A549 (cell line): ENCODE data around the gene PLCD3. TPM values are rescaled to one million over a fixed set of nuclear protein-coding genes. Genes with fewer than 3 reads are reported as not detected.
A peak's percentile ranks its signal among the peaks of the same experiment; 100 is the strongest.

Experiments
- ATAC-seq, 2 experiments: fragments of 200-7000 bp in 1 of 2; fragments of >200 bp in 1 of 2; cut with Nextera tagmentation in 1 of 2; cut with Tn5 transposase in 1 of 2; 3 replicates each; pipeline versions ENCODE4 v1.8.0 to v1.9.1; 2018 to 2020; ENCODE audit warnings: mild to moderate bottlenecking in 1 of 2, moderate library complexity in 1 of 2
- CTCF ChIA-PET: fragments of 300-600 bp; sonication (Branson Sonifier 250); formaldehyde crosslinking; extraction: SDS; loops from one replicate; lab custom pipeline; 2021; ENCODE audit warnings: antibody characterized with exemption, inconsistent platforms; lab: Yijun Ruan, JAX
- POLR2A ChIA-PET: fragments of 350-600 bp; formaldehyde crosslinking; extraction: SDS; loops from one replicate; lab custom pipeline; 2021; ENCODE audit warnings: antibody characterized with exemption, inconsistent platforms; lab: Yijun Ruan, JAX
- DNase-seq, 2 experiments: peaks; one replicate each; pipeline versions ENCODE4 v3.0.0 to v3.0.0-alpha.2; 2011 to 2016; ENCODE audit warnings: low read depth in 1 of 2, low spot score in 1 of 2
- FAIRE-seq: peaks from 2 replicates; lab custom pipeline; 2011; peaks lifted over from hg19 to GRCh38; lab: Jason Lieb, UNC
- H3K27ac ChIP-seq, 2 experiments: fragments of >200 bp; sonication (Bioruptor Twin); formaldehyde crosslinking; 3 replicates each; pipeline ENCODE4 v1.5.1; 2016 to 2017
- H3K4me1 ChIP-seq: fragments of >200 bp; sonication (Bioruptor Twin); formaldehyde crosslinking; 3 replicates; pipeline ENCODE4 v1.6.1; 2016
- H3K4me2 ChIP-seq: fragments of >200 bp; sonication (Bioruptor Twin); formaldehyde crosslinking; 3 replicates; pipeline ENCODE4 v1.6.1; 2016
- H3K4me3 ChIP-seq: fragments of >200 bp; sonication (Bioruptor Twin); formaldehyde crosslinking; 3 replicates; pipeline ENCODE4 v1.5.1; 2016
- H3K9me3 ChIP-seq: fragments of >200 bp; sonication (Bioruptor Twin); formaldehyde crosslinking; 3 replicates; pipeline ENCODE4 v1.6.1; 2016
- CBX8 ChIP-seq: fragments of 200-600 bp; sonication (generic); IDR thresholded peaks from 2 replicates; pipeline ENCODE4 v1.6.1; 2016
- EHMT2 ChIP-seq: fragments of 200-600 bp; sonication (generic); IDR thresholded peaks from 2 replicates; pipeline ENCODE4 v1.6.1; 2016; ENCODE audit warnings: antibody characterized with exemption, low read depth, mild to moderate bottlenecking, moderate library complexity
- EP300 ChIP-seq, 2 experiments: fragments of >200 bp; sonication (Bioruptor Twin); formaldehyde crosslinking; IDR thresholded peaks; 2 replicates in 1 of 2; 3 replicates in 1 of 2; pipeline ENCODE4 v1.6.1; 2016 to 2017
- FOSB ChIP-seq: fragments of 250-450 bp; sonication (Bioruptor Pico); IDR thresholded peaks from 2 replicates; pipeline ENCODE4 v1.5.0; 2020; ENCODE audit warnings: mild to moderate bottlenecking, moderate library complexity
- GATA3 ChIP-seq: IDR thresholded peaks from 2 replicates; pipeline ENCODE4 v1.6.1; 2012; ENCODE audit warnings: borderline replicate concordance
- HDAC2 ChIP-seq: fragments of 200-600 bp; sonication (generic); IDR thresholded peaks from 2 replicates; pipeline ENCODE4 v1.6.1; 2016
- HEYL ChIP-seq: fragments of 250-450 bp; sonication (Bioruptor Pico); IDR thresholded peaks from 2 replicates; pipeline ENCODE4 v1.8.0; 2021; ENCODE audit warnings: mild to moderate bottlenecking, moderate library complexity
- HOXA7 ChIP-seq: fragments of 250-450 bp; sonication (Bioruptor Pico); IDR thresholded peaks from 2 replicates; pipeline ENCODE4 v1.5.0; 2020; ENCODE audit warnings: mild to moderate bottlenecking, moderate library complexity
- HOXB13 ChIP-seq: fragments of 250-450 bp; sonication (Bioruptor Pico); IDR thresholded peaks from 2 replicates; pipeline ENCODE4 v1.5.0; 2020; ENCODE audit warnings: low read depth, mild to moderate bottlenecking, moderate library complexity
- JUN ChIP-seq, 2 experiments: fragments of >200 bp; sonication (Bioruptor Twin); formaldehyde crosslinking; IDR thresholded peaks; 2 replicates in 1 of 2; 3 replicates in 1 of 2; pipeline ENCODE4 v1.6.1; 2016 to 2017
- KDM1A ChIP-seq: fragments of 200-600 bp; sonication (generic); IDR thresholded peaks from 2 replicates; pipeline ENCODE4 v1.6.1; 2016; ENCODE audit warnings: low read depth, mild to moderate bottlenecking
- KDM5A ChIP-seq: fragments of 200-600 bp; sonication (generic); IDR thresholded peaks from 2 replicates; pipeline ENCODE4 v1.6.1; 2016; ENCODE audit warnings: antibody characterized with exemption, mild to moderate bottlenecking
- MAFK ChIP-seq: fragments of 450-650 bp; IDR thresholded peaks from 2 replicates; pipeline ENCODE4 v1.6.1; 2014; ENCODE audit not compliant: partially characterized antibody
- MYC ChIP-seq: IDR thresholded peaks from 2 replicates; pipeline ENCODE4 v1.6.1; 2012; ENCODE audit warnings: mild to moderate bottlenecking, inconsistent platforms, low read length, improper control_type of control experiment, borderline replicate concordance
- NPAS2 ChIP-seq: fragments of 250-450 bp; sonication (Bioruptor Pico); IDR thresholded peaks from 2 replicates; pipeline ENCODE4 v1.8.0; 2022; ENCODE audit warnings: mild to moderate bottlenecking, moderate library complexity, borderline replicate concordance
- NR3C1 ChIP-seq: fragments of >200 bp; sonication (Bioruptor Twin); formaldehyde crosslinking; IDR thresholded peaks from 3 replicates; pipeline ENCODE4 v1.6.1; 2017
- PHF8 ChIP-seq: fragments of 200-600 bp; sonication (generic); IDR thresholded peaks from 2 replicates; pipeline ENCODE4 v1.6.1; 2016; ENCODE audit warnings: low read depth, mild to moderate bottlenecking, antibody characterized with exemption, moderate library complexity, borderline replicate concordance
- RFX5 ChIP-seq: fragments of 450-650 bp; IDR thresholded peaks from 2 replicates; pipeline ENCODE4 v1.7.1; 2014; ENCODE audit warnings: antibody characterized with exemption, mild to moderate bottlenecking, moderate library complexity
- RNF2 ChIP-seq: fragments of 200-600 bp; sonication (generic); IDR thresholded peaks from 2 replicates; pipeline ENCODE4 v1.6.1; 2016; ENCODE audit warnings: low read depth, mild to moderate bottlenecking, antibody characterized with exemption, moderate library complexity, borderline replicate concordance
- SREBF2 ChIP-seq: fragments of 450-650 bp; IDR thresholded peaks from 2 replicates; pipeline ENCODE4 v1.6.1; 2014; ENCODE audit warnings: mild to moderate bottlenecking, moderate library complexity
- TFCP2L1 ChIP-seq: fragments of 250-450 bp; sonication (Bioruptor Pico); IDR thresholded peaks from 2 replicates; pipeline ENCODE4 v1.5.0; 2021; ENCODE audit warnings: mild to moderate bottlenecking
- ZC3H11A ChIP-seq: fragments of 450-650 bp; IDR thresholded peaks from 2 replicates; pipeline ENCODE4 v1.6.1; 2014; ENCODE audit warnings: antibody characterized with exemption, mild to moderate bottlenecking
- ZSCAN20 ChIP-seq: fragments of 250-450 bp; sonication (Bioruptor Pico); IDR thresholded peaks from 2 replicates; pipeline ENCODE4 v1.8.0; 2022; ENCODE audit warnings: mild to moderate bottlenecking, moderate library complexity
- WGBS: methylation state at CpG from one replicate; pipeline ENCODE4 v1.1.6; 2017; ENCODE audit errors: missing lambda C conversion rate; 5-methylcytosine and 5-hydroxymethylcytosine counted together
- polyA plus RNA-seq, 4 experiments: library from polyadenylated mRNA; depleted of rRNA in 3 of 4; stranded (reverse); fragments of >200 nt; fragmentation: RNase III in 1 of 4; extraction: RNeasy Plus Mini Kit Qiagen cat#74134 plus additional on column Dnase treatment in 1 of 4; gene quantifications; 2 replicates in 3 of 4; 3 replicates in 1 of 4; pipeline ENCODE4 v1.2.3, GENCODE V29; 2011 to 2017
- TF ChIP-seq, protein P1 (sequence below): IDR thresholded peaks from 2 replicates; pipeline ENCODE4 v1.6.1; 2012

PLCD3 gene
- polyA plus RNA-seq, 2 of the 4 experiments (the other 2 are of a cell fraction) = 56.6 to 105 TPM

DNA sequence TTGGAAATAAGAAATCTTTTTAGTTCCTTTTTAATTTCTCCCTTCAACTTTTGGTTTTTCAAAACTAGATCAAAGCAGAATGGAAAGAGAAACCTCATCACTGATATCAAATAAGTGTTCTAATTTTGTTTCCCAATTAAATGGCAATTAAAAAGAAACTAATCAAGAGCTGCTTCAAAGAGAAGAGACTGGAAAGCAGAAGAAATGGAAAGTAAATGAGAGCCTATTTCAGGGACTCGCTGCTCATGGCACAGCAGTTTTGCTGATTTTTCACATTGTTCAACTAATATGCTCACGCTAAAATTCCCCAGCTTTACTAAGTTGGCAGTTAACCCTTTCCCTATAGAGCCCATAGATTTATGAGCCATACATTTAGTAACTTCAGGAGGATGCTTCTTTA, 64.7 kb downstream of the PLCD3 start:
- DNase-seq (no peak), ATAC-seq (no peak), FAIRE-seq (no peak)
- 91% methylated on average over 2 of the region's 2 CpGs for WGBS
- H3K9me3 ChIP-seq = no peaks in the 10 kb centered on the region
- no peak overlapping the region for H3K4me3 ChIP-seq
- H3K27ac ChIP-seq = no peak overlapping the region
- ChIA-PET CTCF (interaction anchor here (0.8 to 9.2 kb wide), 10 partner anchors 12 to 67 kb away, joined by 3 to 145 read pairs (median 4); partner anchors contain the start of gene ACBD4), POLR2A (no interaction called here)
- TF ChIP-seq HDAC2 = no peak
- no peak for TF ChIP-seq EP300 (IDR thresholded peaks at IDR 0.05)
- TF ChIP-seq NPAS2 (CRISPR knock-in tag) = no peak
- TF ChIP-seq MAFK = no peak
- TF ChIP-seq RFX5 = no peak
- no peak for TF ChIP-seq CBX8
- no peak for TF ChIP-seq SREBF2
- H3K4me1 ChIP-seq = peaks cover 2% of the 10 kb centered on the region
- no peak overlapping the region for H3K4me2 ChIP-seq

DNA sequence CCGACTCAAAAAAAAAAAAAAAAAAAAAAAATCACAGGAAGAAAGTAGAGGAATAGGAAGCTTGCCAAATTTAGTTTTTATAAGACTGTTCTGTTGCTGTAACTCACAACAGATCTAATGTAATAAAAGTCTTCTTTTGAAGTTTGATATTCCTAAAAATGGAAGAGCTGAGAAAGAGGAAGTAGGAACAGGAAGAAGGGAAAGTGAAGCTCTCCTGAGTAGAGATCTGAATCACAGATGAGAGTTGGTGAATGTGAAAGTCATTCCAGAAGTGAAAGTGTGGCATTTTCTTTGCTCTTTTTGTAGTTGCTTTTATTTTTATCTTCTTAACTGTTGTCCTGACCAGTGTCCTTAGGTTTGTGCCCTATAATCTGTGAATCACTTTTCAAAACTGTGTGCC, 69.1 kb downstream of the PLCD3 start:
- CTCF ChIA-PET = interaction anchor here (0.7 to 6.1 kb wide), 11 partner anchors 9 to 184 kb away, joined by 3 to 43 read pairs (median 6); partner anchors contain the start of gene ACBD4
- 0 out of 3 replicates have a peak overlapping the region, but pooled peaks have one; percentile 94 for H3K4me2 ChIP-seq
- TF ChIP-seq GATA3 = no peak
- TF ChIP-seq EHMT2 = no peak
- TF ChIP-seq, protein P1, sequence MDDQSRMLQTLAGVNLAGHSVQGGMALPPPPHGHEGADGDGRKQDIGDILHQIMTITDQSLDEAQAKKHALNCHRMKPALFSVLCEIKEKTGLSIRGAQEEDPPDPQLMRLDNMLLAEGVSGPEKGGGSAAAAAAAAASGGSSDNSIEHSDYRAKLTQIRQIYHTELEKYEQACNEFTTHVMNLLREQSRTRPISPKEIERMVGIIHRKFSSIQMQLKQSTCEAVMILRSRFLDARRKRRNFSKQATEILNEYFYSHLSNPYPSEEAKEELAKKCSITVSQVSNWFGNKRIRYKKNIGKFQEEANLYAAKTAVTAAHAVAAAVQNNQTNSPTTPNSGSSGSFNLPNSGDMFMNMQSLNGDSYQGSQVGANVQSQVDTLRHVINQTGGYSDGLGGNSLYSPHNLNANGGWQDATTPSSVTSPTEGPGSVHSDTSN = no peak
- no peak for TF ChIP-seq ZSCAN20 (CRISPR knock-in tag)
- DNase-seq = no peak
- FAIRE-seq = no peak
- H3K4me3 ChIP-seq = no peak overlapping the region
- no peak overlapping the region for H3K27ac ChIP-seq
- H3K9me3 ChIP-seq = no peaks in the 10 kb centered on the region
- POLR2A ChIA-PET = interaction anchor here (0.6 kb wide), 1 partner anchor 10 kb away, joined by 3 read pairs; no protein-coding TSS in a partner anchor
- no peak for ATAC-seq
- WGBS = 100% methylated on average over 1 of the region's 1 CpG
- peaks cover 16% of the 10 kb centered on the region for H3K4me1 ChIP-seq

DNA sequence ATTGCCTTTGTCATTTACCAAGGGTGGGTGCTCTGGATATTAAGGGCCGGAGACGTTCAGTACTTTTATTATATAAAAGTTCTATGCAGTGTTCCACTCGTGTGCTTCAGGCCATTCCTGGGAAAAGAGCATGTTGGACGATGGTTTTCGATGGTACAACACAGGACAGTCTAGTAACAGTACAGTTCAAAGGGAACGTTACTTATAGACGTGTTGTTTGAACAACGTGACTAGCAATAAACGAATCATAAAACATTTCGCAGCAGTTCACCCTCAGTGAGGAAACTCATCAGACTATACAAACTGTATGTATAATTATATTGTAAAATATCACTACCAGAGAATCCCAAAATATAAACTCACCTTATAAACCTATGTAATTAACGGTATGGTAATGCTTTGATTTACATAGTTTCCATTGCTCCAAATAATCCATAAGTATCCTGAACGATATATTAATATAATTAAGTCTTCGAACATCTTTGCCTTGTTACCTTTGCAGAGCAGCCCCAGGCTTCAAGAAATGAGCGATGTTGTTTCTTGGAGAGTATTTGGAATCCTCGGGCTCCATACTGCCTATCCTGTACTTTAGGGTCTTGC, 70.6 kb downstream of the PLCD3 start:
- WGBS = 7% methylated on average over 15 of the region's 15 CpGs
- peak in 1 of 2 experiments; percentile 14; a peak in 2 of 6 replicates for ATAC-seq
- CTCF ChIA-PET = interaction anchor here (0.9 to 6.1 kb wide), 11 partner anchors 11 to 183 kb away, joined by 3 to 43 read pairs (median 6); partner anchors contain the start of gene ACBD4
- Histone ChIP-seq H3K9me3 (no peaks in the 10 kb centered on the region), H3K4me1 (peaks cover 16% of the 10 kb centered on the region), H3K4me2 (peak overlapping the region; percentile 94), H3K27ac (peak overlapping the region; percentile 87 to 91), H3K4me3 (peak overlapping the region; percentile 67)
- no peak for DNase-seq
- TF ChIP-seq FOSB (CRISPR knock-in tag) (0 out of 2 replicates have a peak, but pooled peaks have one; percentile 51), HOXB13 (CRISPR knock-in tag) (no peak), TFCP2L1 (CRISPR knock-in tag) (peak; percentile 34; the same call in 1 of the 2 replicates), RNF2 (no peak), HOXA7 (0 out of 2 replicates have a peak, but pooled peaks have one; percentile 64)
- POLR2A ChIA-PET = interaction anchor here (0.6 to 2.3 kb wide), 24 partner anchors 8 to 255 kb away, joined by 3 to 74 read pairs (median 6); partner anchors contain the start of genes ACBD4, DCAKD, EFTUD2 and HEXIM1
- FAIRE-seq = no peak

DNA sequence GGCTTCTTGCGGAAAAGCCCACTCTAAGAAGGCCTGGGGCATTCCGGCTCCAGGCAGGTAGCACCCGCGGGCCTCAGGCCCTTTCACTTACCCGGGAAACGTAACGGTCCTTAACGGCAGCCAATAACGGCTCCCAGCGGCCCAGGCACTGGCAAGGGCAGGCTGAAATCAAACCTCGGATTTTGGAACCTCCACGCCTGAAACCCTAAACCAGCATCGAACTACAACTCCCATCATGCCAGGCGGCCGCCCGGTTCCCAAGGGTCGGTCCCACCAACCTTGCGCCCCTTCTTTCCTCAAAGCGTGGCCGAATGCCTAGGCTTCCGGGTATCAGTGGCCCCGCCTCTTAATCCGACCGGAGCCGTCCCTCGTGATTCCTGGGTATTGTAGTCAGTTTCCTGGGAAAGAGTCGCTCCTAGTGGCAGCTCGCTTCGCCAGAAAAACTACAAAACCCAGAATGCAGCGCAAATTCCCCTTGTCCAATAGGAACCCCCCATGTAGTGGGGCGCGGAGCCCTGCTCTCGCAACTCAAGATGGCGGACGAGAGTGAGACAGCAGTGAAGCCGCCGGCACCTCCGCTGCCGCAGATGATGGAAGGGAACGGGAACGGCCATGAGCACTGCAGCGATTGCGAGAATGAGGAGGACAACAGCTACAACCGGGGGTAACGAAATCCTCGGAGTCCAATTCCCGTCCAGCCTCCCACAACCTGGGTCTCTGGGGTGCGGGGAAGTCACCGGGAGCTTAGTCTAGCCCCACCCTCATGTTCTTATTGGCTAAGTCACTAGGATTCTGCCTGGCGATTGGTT, 71.3 kb downstream of the PLCD3 start, which contains the start of gene NMT1:
Gene NMT1, plus strand, starts transcription at position 521 of the 809 bp plus-strand sequence. Its CDS starts 13 bp downstream, at position 534.
- Histone ChIP-seq H3K4me2 (peak within 1 kb of the TSS; percentile 94), H3K9me3 (no peaks in the 10 kb centered on the region), H3K4me3 (peak within 1 kb of the TSS; percentile 67), H3K4me1 (peaks cover 16% of the 10 kb centered on the region), H3K27ac (peak within 1 kb of the TSS; percentile 87 to 91)
- peak; percentile 99 to 100 for DNase-seq
- POLR2A ChIA-PET = interaction anchor here (0.6 to 2.3 kb wide), 32 partner anchors 9 to 274 kb away, joined by 3 to 74 read pairs (median 5); partner anchors contain the start of genes ACBD4, DCAKD, EFTUD2 and HEXIM1
- CTCF ChIA-PET = interaction anchor here (0.9 to 6.1 kb wide), 9 partner anchors 10 to 144 kb away, joined by 3 to 43 read pairs (median 4); partner anchors contain the start of gene ACBD4
- WGBS = under 1% methylated on average over 48 of the region's 50 CpGs
- peak; percentile 97 for ATAC-seq
- FAIRE-seq = peak; percentile 59
- TF ChIP-seq KDM1A = no peak
- no peak for TF ChIP-seq NR3C1
- no peak for TF ChIP-seq ZC3H11A
- TF ChIP-seq HEYL (CRISPR knock-in tag) = no peak
- peak; percentile 88 to 98 for TF ChIP-seq JUN (IDR thresholded peaks at IDR 0.05)
- TF ChIP-seq RNF2 = no peak
- TF ChIP-seq KDM5A = peak; percentile 93
- TF ChIP-seq, protein P1 = peak; percentile 88
- TF ChIP-seq PHF8 = peak; percentile 93
- peak; percentile 91 for TF ChIP-seq MYC
